Activated T-helper 1 cell treated with anti-CD3 and anti-CD28 coated beads, Interleukin-12 subunit alpha, Interleukin-12 subunit beta, Interleukin-2, Interleukin-4 antibody, amounts not matched to agents 30 ng/mL and 10 ng/mL and 1 ng/mL, durations not matched to agents 14 hours and 24 hours and 36 hours (primary cell): Measurements from ENCODE around the gene RPS14. TPM values are rescaled to one million over a fixed set of nuclear protein-coding genes. Genes with fewer than 3 reads are reported as not detected.

ENCODE experiments used
- DNase-seq: peaks from one replicate; pipeline ENCODE4 v3.0.0; 2021; ENCODE audit warnings: low spot score
- H3K27ac Mint-ChIP-seq: one replicate; pipeline ENCODE4 v1.8.0; 2021; ENCODE audit warnings: mild to moderate bottlenecking, mixed read lengths
- H3K27me3 Mint-ChIP-seq: one replicate; pipeline ENCODE4 v1.8.0; 2022; ENCODE audit warnings: mild to moderate bottlenecking, moderate library complexity, mixed read lengths; ENCODE audit not compliant: insufficient read depth
- H3K36me3 Mint-ChIP-seq: one replicate; pipeline ENCODE4 v1.8.0; 2021; ENCODE audit warnings: low read depth, mixed read lengths
- H3K4me1 Mint-ChIP-seq: one replicate; pipeline ENCODE4 v1.8.0; 2021; ENCODE audit warnings: low read depth, mixed read lengths
- H3K4me3 Mint-ChIP-seq: one replicate; pipeline ENCODE4 v1.8.0; 2021; ENCODE audit warnings: mild to moderate bottlenecking, moderate library complexity, mixed read lengths
- H3K9me3 Mint-ChIP-seq: one replicate; pipeline ENCODE4 v1.8.0; 2021; ENCODE audit warnings: mixed read lengths
- intact Hi-C: fragments of 100-400 bp; cut with micrococcal nuclease; formaldehyde crosslinking; loops from one replicate; pipeline ENCODE4 v1.15.1; 2024
- total RNA-seq: library from RNA; stranded (reverse); gene quantifications from 2 replicates; pipeline ENCODE4 v1.2.3, GENCODE V29; 2022

RPS14 gene
- total RNA-seq, 1 donor from 2014 or later, result 2,328 TPM

- Mint-ChIP-seq H3K27ac (peak overlapping the region; percentile 98), H3K4me3 (peak overlapping the region; percentile 91), H3K9me3 (no peaks in the 10 kb centered on the region), H3K27me3 (no peaks in the 10 kb centered on the region), H3K36me3 (peaks cover 13% of the 10 kb centered on the region), H3K4me1 (peaks cover 42% of the 10 kb centered on the region)
- no peak for DNase-seq
- intact Hi-C loops, result loop anchor here (1.0 to 5.0 kb wide), 8 partner anchors 23 to 1069 kb away; partner anchors contain the start of genes GRPEL2, HMGXB3, RBM22 and TIGD6
Observed at GRCh38 chr5:150413176-150413901, 36.2 kb downstream of the RPS14 start.

GRCh38 chr5:150412319-150413175, 37.0 kb downstream of the RPS14 start, which contains the start of gene CD74:
Gene CD74, minus strand, starts transcription at chr5:150412910. Its CDS starts 161 bp downstream, at chr5:150412749.
- Mint-ChIP-seq H3K4me3 (peak within 1 kb of the TSS; percentile 91), H3K27me3 (no peaks in the 10 kb centered on the region), H3K36me3 (peaks cover 16% of the 10 kb centered on the region), H3K4me1 (peaks cover 45% of the 10 kb centered on the region), H3K9me3 (no peaks in the 10 kb centered on the region), H3K27ac (peak within 1 kb of the TSS; percentile 98)
- intact Hi-C loops, result loop anchor here (1.0 to 5.0 kb wide), 11 partner anchors 24 to 1068 kb away; partner anchors contain the start of genes CSNK1A1, GRPEL2, HMGXB3 and RBM22
- peak; percentile 92 for DNase-seq

GRCh38 chr5:150411245-150411979, 38.1 kb downstream of the RPS14 start:
- Mint-ChIP-seq H3K4me3 (peak overlapping the region; percentile 91), H3K4me1 (peaks cover 45% of the 10 kb centered on the region), H3K27me3 (no peaks in the 10 kb centered on the region), H3K36me3 (peaks cover 16% of the 10 kb centered on the region), H3K27ac (peak overlapping the region; percentile 98), H3K9me3 (no peaks in the 10 kb centered on the region)
- intact Hi-C loops, result loop anchor here (1.0 to 5.0 kb wide), 4 partner anchors 371 to 741 kb away; partner anchors contain the start of gene TNIP1
- DNase-seq, result peak; percentile 55

GRCh38 chr5:150410524-150411244, 38.9 kb downstream of the RPS14 start:
- H3K9me3 Mint-ChIP-seq, result no peaks in the 10 kb centered on the region
- H3K27ac Mint-ChIP-seq, result peak overlapping the region; percentile 98
- peak; percentile 42 for DNase-seq
- no peaks in the 10 kb centered on the region for H3K27me3 Mint-ChIP-seq
- peaks cover 22% of the 10 kb centered on the region for H3K36me3 Mint-ChIP-seq
- peaks cover 45% of the 10 kb centered on the region for H3K4me1 Mint-ChIP-seq
- peak overlapping the region; percentile 91 for H3K4me3 Mint-ChIP-seq
- intact Hi-C loops, result loop anchor here (1.0 to 5.0 kb wide), 4 partner anchors 372 to 742 kb away; partner anchors contain the start of gene TNIP1

- intact Hi-C loops, result loop anchor here (5.0 kb wide), 3 partner anchors 372 to 742 kb away; partner anchors contain the start of gene TNIP1
- Mint-ChIP-seq H3K4me1 (peaks cover 45% of the 10 kb centered on the region), H3K9me3 (no peaks in the 10 kb centered on the region), H3K36me3 (peaks cover 22% of the 10 kb centered on the region), H3K4me3 (peak overlapping the region; percentile 91), H3K27ac (peak overlapping the region; percentile 98), H3K27me3 (no peaks in the 10 kb centered on the region)
- DNase-seq, result peak; percentile 38
Observed at GRCh38 chr5:150409638-150410523, 39.7 kb downstream of the RPS14 start.

- Mint-ChIP-seq H3K4me3 (no peak overlapping the region), H3K4me1 (peaks cover 40% of the 10 kb centered on the region), H3K36me3 (peaks cover 26% of the 10 kb centered on the region), H3K27me3 (no peaks in the 10 kb centered on the region), H3K9me3 (no peaks in the 10 kb centered on the region), H3K27ac (peak overlapping the region; percentile 40)
- DNase-seq, result no peak
- intact Hi-C loops, result no loop called here
Observed at GRCh38 chr5:150408231-150408943, 41.2 kb downstream of the RPS14 start.

- H3K4me3 Mint-ChIP-seq, result no peak overlapping the region
- H3K9me3 Mint-ChIP-seq, result no peaks in the 10 kb centered on the region
- peaks cover 29% of the 10 kb centered on the region for H3K36me3 Mint-ChIP-seq
- no peak overlapping the region for H3K27ac Mint-ChIP-seq
- no peaks in the 10 kb centered on the region for H3K27me3 Mint-ChIP-seq
- no peak for DNase-seq
- intact Hi-C loops, result no loop called here
- H3K4me1 Mint-ChIP-seq, result peaks cover 29% of the 10 kb centered on the region
Observed at GRCh38 chr5:150407096-150407720, 42.3 kb downstream of the RPS14 start.

GRCh38 chr5:150406723-150407095, 42.8 kb downstream of the RPS14 start:
- DNase-seq, result no peak
- Mint-ChIP-seq H3K4me3 (no peak overlapping the region), H3K9me3 (no peaks in the 10 kb centered on the region), H3K4me1 (peaks cover 29% of the 10 kb centered on the region), H3K27me3 (no peaks in the 10 kb centered on the region), H3K27ac (no peak overlapping the region), H3K36me3 (peaks cover 31% of the 10 kb centered on the region)
- intact Hi-C loops, result no loop called here

- peaks cover 35% of the 10 kb centered on the region for H3K36me3 Mint-ChIP-seq
- intact Hi-C loops, result no loop called here
- H3K27ac Mint-ChIP-seq, result peak overlapping the region; percentile 67
- no peak overlapping the region for H3K4me3 Mint-ChIP-seq
- H3K4me1 Mint-ChIP-seq, result peaks cover 24% of the 10 kb centered on the region
- no peak for DNase-seq
- no peaks in the 10 kb centered on the region for H3K9me3 Mint-ChIP-seq
- H3K27me3 Mint-ChIP-seq, result no peaks in the 10 kb centered on the region
Observed at GRCh38 chr5:150406103-150406722, 43.3 kb downstream of the RPS14 start.
